HG03460 (cell line): ENCODE results near the gene SHROOM4.

ENCODE experiments used
- ATAC-seq: cut with Tn5 transposase; IDR thresholded peaks from one replicate; pipeline ENCODE4 v1.9.1; 2021; ENCODE audit not compliant: unreplicated experiment

SHROOM4 gene

GRCh38 chrX:50813843-50814661 is at the start of gene SHROOM4:
TSS of gene SHROOM4 (minus strand) at chrX:50814194. CDS start at chrX:50814018, 176 bp downstream.
- ATAC-seq = no peak

- no peak for ATAC-seq
These were observed 49.5 kb upstream of the SHROOM4 start for GRCh38 chrX:50863471-50863870.

- no peak for ATAC-seq
These were observed 46.5 kb upstream of the SHROOM4 start for GRCh38 chrX:50860518-50860917.

GRCh38 chrX:50858548-50858947 is 44.6 kb upstream of the SHROOM4 start:
- ATAC-seq = no peak

GRCh38 chrX:50853399-50853798 is 39.4 kb upstream of the SHROOM4 start:
- ATAC-seq = no peak

- no peak for ATAC-seq
These were observed 38.5 kb upstream of the SHROOM4 start for GRCh38 chrX:50852524-50852923.

- ATAC-seq = no peak
These were observed 28.2 kb upstream of the SHROOM4 start for GRCh38 chrX:50842221-50842620.

- no peak for ATAC-seq
These were observed 25.7 kb upstream of the SHROOM4 start for GRCh38 chrX:50839730-50840129.

GRCh38 chrX:50838820-50839600 is 25.0 kb upstream of the SHROOM4 start:
- no peak for ATAC-seq

- ATAC-seq = no peak
These were observed 14.0 kb upstream of the SHROOM4 start for GRCh38 chrX:50827996-50828395.

GRCh38 chrX:50825825-50826224 is 11.8 kb upstream of the SHROOM4 start:
- ATAC-seq = no peak

- ATAC-seq = no peak
These were observed 5.0 kb upstream of the SHROOM4 start for GRCh38 chrX:50818986-50819385.

- ATAC-seq = no peak
These were observed 1.1 kb upstream of the SHROOM4 start for GRCh38 chrX:50815120-50815519.

GRCh38 chrX:50814701-50815100 is 707 bp upstream of the SHROOM4 start:
- ATAC-seq = no peak

GRCh38 chrX:50812995-50813842 is 775 bp downstream of the SHROOM4 start:
- no peak for ATAC-seq

- no peak for ATAC-seq
These were observed 8.7 kb downstream of the SHROOM4 start for GRCh38 chrX:50805276-50805675.

GRCh38 chrX:50801135-50801534 is 12.9 kb downstream of the SHROOM4 start:
- ATAC-seq = no peak

GRCh38 chrX:50799531-50799961 is 14.4 kb downstream of the SHROOM4 start:
- no peak for ATAC-seq

GRCh38 chrX:50798783-50799182 is 15.2 kb downstream of the SHROOM4 start:
- ATAC-seq = no peak

- no peak for ATAC-seq
These were observed 26.9 kb downstream of the SHROOM4 start for GRCh38 chrX:50787099-50787498.

- no peak for ATAC-seq
These were observed 33.9 kb downstream of the SHROOM4 start for GRCh38 chrX:50780144-50780543.
